Choroid plexus epithelial cell (primary cell): Measurements from ENCODE around the gene COX7A1.

Experiments used
- DNase-seq: peaks from one replicate; pipeline ENCODE4 v3.0.0-alpha.2; 2010; ENCODE audit warnings: low read depth
- H3K4me3 ChIP-seq: 2 replicates; pipeline ENCODE4 v1.5.1; 2011; ENCODE audit warnings: low read depth, mild to moderate bottlenecking, control low read depth, low read length, moderate library complexity
- TF ChIP-seq, protein P1 (sequence below): conservative IDR thresholded peaks from 2 replicates; pipeline ENCODE4 v1.5.1; 2011; ENCODE audit warnings: low read depth, mild to moderate bottlenecking, control low read depth, inconsistent platforms, low read length, moderate library complexity

Gene COX7A1

DNA sequence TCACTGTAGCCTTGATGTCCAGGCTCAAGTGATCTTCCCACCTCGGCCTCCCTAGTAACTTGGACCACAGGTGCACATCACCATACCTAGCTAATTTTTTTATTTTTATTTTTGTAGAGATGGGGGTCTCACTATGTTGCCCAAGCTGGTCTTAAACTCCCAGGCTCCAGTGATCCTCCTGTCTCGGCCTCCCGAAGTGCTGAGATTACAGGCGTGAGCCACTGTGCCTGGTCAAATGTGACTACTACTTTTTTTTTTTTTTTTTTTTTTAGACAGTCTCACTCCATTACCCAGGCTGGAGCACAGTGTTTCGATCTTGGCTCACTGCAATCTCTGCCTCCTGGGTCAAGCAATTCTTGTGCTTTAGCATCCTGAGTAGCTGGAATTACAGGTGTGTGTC, 20.6 kb upstream of the COX7A1 start:
- DNase-seq, result no peak
- TF ChIP-seq, protein P1, sequence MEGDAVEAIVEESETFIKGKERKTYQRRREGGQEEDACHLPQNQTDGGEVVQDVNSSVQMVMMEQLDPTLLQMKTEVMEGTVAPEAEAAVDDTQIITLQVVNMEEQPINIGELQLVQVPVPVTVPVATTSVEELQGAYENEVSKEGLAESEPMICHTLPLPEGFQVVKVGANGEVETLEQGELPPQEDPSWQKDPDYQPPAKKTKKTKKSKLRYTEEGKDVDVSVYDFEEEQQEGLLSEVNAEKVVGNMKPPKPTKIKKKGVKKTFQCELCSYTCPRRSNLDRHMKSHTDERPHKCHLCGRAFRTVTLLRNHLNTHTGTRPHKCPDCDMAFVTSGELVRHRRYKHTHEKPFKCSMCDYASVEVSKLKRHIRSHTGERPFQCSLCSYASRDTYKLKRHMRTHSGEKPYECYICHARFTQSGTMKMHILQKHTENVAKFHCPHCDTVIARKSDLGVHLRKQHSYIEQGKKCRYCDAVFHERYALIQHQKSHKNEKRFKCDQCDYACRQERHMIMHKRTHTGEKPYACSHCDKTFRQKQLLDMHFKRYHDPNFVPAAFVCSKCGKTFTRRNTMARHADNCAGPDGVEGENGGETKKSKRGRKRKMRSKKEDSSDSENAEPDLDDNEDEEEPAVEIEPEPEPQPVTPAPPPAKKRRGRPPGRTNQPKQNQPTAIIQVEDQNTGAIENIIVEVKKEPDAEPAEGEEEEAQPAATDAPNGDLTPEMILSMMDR, result no peak
- no peak overlapping the region for H3K4me3 ChIP-seq

DNA sequence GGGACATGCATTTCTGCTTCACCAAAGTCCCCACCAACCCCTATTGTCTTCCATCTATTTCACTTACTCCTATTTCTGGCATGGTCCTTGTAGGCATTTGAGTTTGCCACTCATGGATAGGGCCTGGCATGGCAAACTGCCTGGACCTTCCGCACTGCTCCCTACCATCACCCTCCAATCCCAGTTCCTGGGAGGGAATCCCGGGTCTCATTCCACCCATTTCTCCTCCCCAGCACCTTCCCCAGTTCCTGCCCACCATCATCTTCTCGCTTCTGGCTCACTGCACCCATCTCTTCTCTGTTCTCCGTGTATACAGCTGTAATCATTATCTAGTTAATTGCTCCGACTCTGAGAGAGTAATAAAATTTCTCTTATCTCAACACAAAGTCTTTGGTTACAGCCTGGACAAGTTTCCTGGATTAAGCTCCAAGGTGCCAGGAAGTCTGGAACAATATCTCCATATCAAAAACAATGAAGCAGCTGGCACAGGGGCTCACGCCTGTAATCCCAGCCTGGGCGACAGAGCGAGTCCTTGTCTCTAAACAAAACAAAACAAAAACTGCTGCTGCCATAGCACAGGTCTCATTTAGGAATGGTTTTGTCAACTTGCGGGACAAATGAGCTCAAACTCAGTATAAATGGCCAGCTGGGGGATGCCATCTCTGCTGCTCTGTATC, 17.0 kb upstream of the COX7A1 start:
- no peak for DNase-seq
- TF ChIP-seq, protein P1, result no peak
- H3K4me3 ChIP-seq, result no peak overlapping the region

DNA sequence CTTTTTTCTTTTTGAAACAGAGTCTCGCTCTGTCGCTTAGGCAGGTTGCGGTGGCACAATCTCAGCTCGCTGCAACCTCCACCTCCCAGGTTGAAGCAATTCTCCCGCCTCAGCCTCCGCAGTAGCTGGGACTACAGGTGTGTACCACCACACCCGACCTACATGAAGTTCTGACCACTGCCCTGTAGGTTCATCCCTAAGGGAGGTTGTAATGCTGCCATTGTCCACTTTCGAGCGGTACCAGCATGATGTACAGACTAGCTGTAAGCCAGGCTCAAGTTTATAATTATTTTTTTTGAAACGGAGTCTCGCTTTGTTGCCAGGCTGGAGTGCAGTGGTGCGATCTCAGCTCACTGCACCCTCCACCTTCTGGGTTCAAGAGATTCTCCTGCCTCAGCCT, 11.6 kb upstream of the COX7A1 start:
- TF ChIP-seq, protein P1, result no peak
- H3K4me3 ChIP-seq, result no peak overlapping the region
- no peak for DNase-seq

DNA sequence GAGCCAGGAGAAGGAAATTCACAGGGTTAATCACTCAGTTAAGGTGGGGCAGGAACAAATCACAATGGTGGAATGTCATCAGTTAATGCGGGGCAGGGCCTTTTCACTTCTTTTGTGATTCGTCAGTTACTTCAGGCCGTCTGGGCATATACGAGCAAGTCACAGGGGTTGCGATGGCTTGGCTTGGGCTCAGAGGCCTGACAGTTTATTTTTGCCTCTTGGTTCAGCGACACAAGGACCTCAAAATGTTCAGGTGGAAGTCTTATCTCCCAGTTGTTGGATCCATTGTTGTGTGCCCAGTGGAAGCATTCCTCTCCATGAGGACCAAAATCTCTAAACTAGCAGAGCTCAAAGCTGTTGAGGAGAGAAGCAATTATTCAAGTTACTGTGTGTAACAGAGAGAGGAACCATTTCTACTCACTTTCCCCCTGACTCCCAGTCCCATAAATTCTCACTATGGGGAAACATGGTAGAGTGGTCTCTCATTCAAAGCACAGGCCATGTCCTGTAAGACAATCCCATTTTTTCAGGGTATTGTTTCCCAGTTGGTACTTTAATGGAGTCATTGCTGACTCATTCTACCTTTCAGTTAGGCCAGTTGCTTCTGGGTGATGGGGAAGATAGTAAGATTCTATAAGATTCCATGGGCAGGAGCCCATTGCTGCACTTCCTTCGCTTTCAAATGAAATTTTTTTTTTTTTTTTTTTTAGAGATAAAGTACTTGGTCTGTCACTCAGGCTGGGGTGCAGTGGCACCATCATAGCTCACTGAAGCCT, 8.8 kb upstream of the COX7A1 start:
- no peak overlapping the region for H3K4me3 ChIP-seq
- TF ChIP-seq, protein P1, result no peak
- DNase-seq, result no peak

DNA sequence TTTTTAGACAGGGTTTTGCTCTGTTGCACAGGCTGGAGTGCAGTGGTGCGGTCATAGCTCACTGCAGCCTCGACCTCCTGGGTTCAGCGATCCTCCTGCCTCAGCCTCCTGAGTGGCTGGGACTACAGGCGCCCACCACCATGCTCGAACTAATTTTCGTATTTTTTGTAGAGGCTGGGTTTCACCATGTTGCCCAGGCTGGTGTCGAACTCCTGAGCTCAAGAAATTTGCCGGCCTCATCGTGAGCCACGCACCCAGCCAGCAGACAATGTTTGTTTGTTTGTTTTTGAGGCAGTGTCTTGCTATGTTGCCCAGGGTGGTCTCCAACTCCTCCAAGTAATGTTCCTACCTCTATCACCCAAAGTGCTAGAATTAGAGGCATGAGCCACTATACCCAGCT, 879 bp upstream of the COX7A1 start:
- TF ChIP-seq, protein P1, result no peak
- no peak overlapping the region for H3K4me3 ChIP-seq
- DNase-seq, result no peak

DNA sequence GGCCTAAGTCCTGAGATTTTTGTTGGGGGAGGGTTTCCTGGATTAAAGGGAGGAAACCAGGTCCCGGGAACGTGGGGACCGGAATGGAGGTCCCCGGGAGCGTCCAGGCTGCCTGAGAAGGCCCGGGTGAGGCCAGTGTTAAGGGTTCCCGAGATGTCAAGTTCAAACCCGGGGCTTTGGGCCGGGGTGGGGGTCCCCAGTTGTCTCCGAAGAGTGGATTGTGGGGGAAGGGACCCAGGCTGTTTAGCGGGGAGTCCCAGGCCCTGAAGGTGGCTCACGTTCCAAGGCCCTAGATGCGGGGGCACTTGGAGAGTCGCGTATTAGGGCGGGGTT, 262 bp downstream of the COX7A1 start:
- H3K4me3 ChIP-seq, result peak overlapping the region; percentile 60
- TF ChIP-seq, protein P1, result no peak
- peak; percentile 11 for DNase-seq
